GM12875 (cell line): ENCODE measurements around the gene CCDC9B.

Experiments
- H3K4me3 ChIP-seq: one replicate; pipeline ENCODE4 v1.5.1; 2011; ENCODE audit warnings: low read depth, low read length, control low read depth
- CTCF ChIP-seq: IDR thresholded peaks from 2 replicates; pipeline ENCODE4 v1.5.1; 2011; ENCODE audit warnings: low read depth, mild to moderate bottlenecking, control low read depth, inconsistent platforms, low read length, moderate library complexity, borderline replicate concordance; ENCODE audit not compliant: insufficient read depth

Gene CCDC9B

GRCh38 chr15:40347559-40348473 lies 7.1 kb upstream of the CCDC9B start:
- TF ChIP-seq CTCF, result no peak
- H3K4me3 ChIP-seq, result no peak overlapping the region

- TF ChIP-seq CTCF, result no peak
Measured at GRCh38 chr15:40346579-40347558, 6.1 kb upstream of the CCDC9B start.

GRCh38 chr15:40345867-40346578 lies 5.3 kb upstream of the CCDC9B start:
- no peak for TF ChIP-seq CTCF

More at GRCh38 chr15:40346579-40347558, 6.1 kb upstream of the CCDC9B start:
- no peak overlapping the region for H3K4me3 ChIP-seq

GRCh38 chr15:40345225-40345866 lies 4.6 kb upstream of the CCDC9B start:
- TF ChIP-seq CTCF, result no peak
- H3K4me3 ChIP-seq, result no peak overlapping the region

More at GRCh38 chr15:40345867-40346578, 5.3 kb upstream of the CCDC9B start:
- H3K4me3 ChIP-seq, result no peak overlapping the region

GRCh38 chr15:40344631-40345120 lies 3.9 kb upstream of the CCDC9B start:
- no peak overlapping the region for H3K4me3 ChIP-seq

More at GRCh38 chr15:40344631-40345120, 3.9 kb upstream of the CCDC9B start:
- peak; percentile 84 for TF ChIP-seq CTCF
